ENCODE results near the gene KRTAP4-9. TPM values are rescaled to one million over a fixed set of nuclear protein-coding genes. Genes with fewer than 3 reads are reported as not detected.

The KRTAP4-9 gene
- total RNA-seq, 1 experiment from 2014 or later = not detected

GRCh38 chr17:41125064-41125463 is 19.9 kb downstream of the KRTAP4-9 start:
- ChIA-PET POLR2A (no interaction called here), CTCF (no interaction called here)
- Histone ChIP-seq H3K4me3 (ENCODE audit: low read depth in 2 of 2, low read length in 2 of 2) (no peak overlapping the region), H3K27ac (ENCODE audit: low read length) (no peak overlapping the region), H3K27me3 (ENCODE audit: control insufficient read depth, insufficient read depth, low read length) (no peaks in the 10 kb centered on the region), H3K9me3 (ENCODE audit: control insufficient read depth, insufficient read depth, low read depth, low read length) (no peaks in the 10 kb centered on the region), H3K36me3 (ENCODE audit: control insufficient read depth, insufficient read depth, low read length) (no peaks in the 10 kb centered on the region), H3K4me1 (ENCODE audit: control insufficient read depth, insufficient read depth, low read length) (no peaks in the 10 kb centered on the region)
- no peak for ATAC-seq
- TF ChIP-seq TCF7L2 (IDR thresholded peaks at IDR 0.05; ENCODE audit: low read depth, low read length) (no peak), SIN3A (IDR thresholded peaks at IDR 0.05; ENCODE audit: borderline replicate concordance, insufficient read depth, low read depth, low read length) (no peak), CTCF (IDR thresholded peaks at IDR 0.05) (no peak), REST (IDR thresholded peaks at IDR 0.05; ENCODE audit: insufficient read depth in 1 of 2, low read depth in 2 of 2, low read length in 1 of 2) (no peak), POLR2AphosphoS5 (IDR thresholded peaks at IDR 0.05; ENCODE audit: low read depth, low read length) (no peak)
- no peak for DNase-seq (ENCODE audit: low read depth, low spot score)
- BruUV-seq (replicated peaks) = no TSS peak
- in situ Hi-C loops (cut with HindIII; ENCODE audit: low pct_unique_long_range_greater_than_20kb, low sequenced_read_pairs) (no loop called here), intact Hi-C loops (cut with micrococcal nuclease; ENCODE audit: unreplicated experiment) (no loop called here)

GRCh38 chr17:41126412-41126811 is 21.2 kb downstream of the KRTAP4-9 start:
- DNase-seq (ENCODE audit: low read depth, low spot score) (no peak), ATAC-seq (no peak)
- H3K27ac ChIP-seq (ENCODE audit: low read length) = no peak overlapping the region
- H3K9me3 ChIP-seq (ENCODE audit: control insufficient read depth, insufficient read depth, low read depth, low read length) = no peaks in the 10 kb centered on the region
- no peaks in the 10 kb centered on the region; the same call in 1 of the 2 replicates for H3K27me3 ChIP-seq (ENCODE audit: control insufficient read depth, insufficient read depth, low read length)
- no peaks in the 10 kb centered on the region for H3K36me3 ChIP-seq (ENCODE audit: control insufficient read depth, insufficient read depth, low read length)
- intact Hi-C loops (cut with micrococcal nuclease; ENCODE audit: unreplicated experiment) = no loop called here
- no peaks in the 10 kb centered on the region for H3K4me1 ChIP-seq (ENCODE audit: control insufficient read depth, insufficient read depth, low read length)
- CTCF ChIA-PET = no interaction called here
- TF ChIP-seq REST (IDR thresholded peaks at IDR 0.05; ENCODE audit: insufficient read depth in 1 of 2, low read depth in 2 of 2, low read length in 1 of 2) (no peak), CTCF (IDR thresholded peaks at IDR 0.05) (no peak), SIN3A (IDR thresholded peaks at IDR 0.05; ENCODE audit: borderline replicate concordance, insufficient read depth, low read depth, low read length) (no peak), POLR2AphosphoS5 (IDR thresholded peaks at IDR 0.05; ENCODE audit: low read depth, low read length) (no peak), TCF7L2 (IDR thresholded peaks at IDR 0.05; ENCODE audit: low read depth, low read length) (no peak)
- in situ Hi-C loops (cut with HindIII; ENCODE audit: low pct_unique_long_range_greater_than_20kb, low sequenced_read_pairs) = no loop called here
- no TSS peak for BruUV-seq (replicated peaks)
- no peak overlapping the region for H3K4me3 ChIP-seq (ENCODE audit: low read depth in 2 of 2, low read length in 2 of 2)
- POLR2A ChIA-PET = no interaction called here
